GM13976 (cell line): ENCODE data around the gene TIAM1.

Source experiments
- DNase-seq: peaks from one replicate; pipeline ENCODE4 v3.0.0; 2012; ENCODE audit warnings: low spot score
- CTCF ChIP-seq: IDR thresholded peaks from 2 replicates; pipeline ENCODE4 v1.5.1; 2012; ENCODE audit warnings: borderline replicate concordance, mild to moderate bottlenecking; ENCODE audit not compliant: insufficient read depth; ENCODE audit errors: extremely low read depth, missing control alignments, control extremely low read depth
- in situ Hi-C: fragments of 300-500 bp; cut with MboI; formaldehyde crosslinking; loops from one replicate; pipeline ENCODE4 v1.12.0; 2022; ENCODE audit warnings: low sequenced_read_pairs, mixed read lengths, inconsistent platforms; ENCODE audit not compliant: unreplicated experiment

Gene TIAM1

GRCh38 chr21:31176725-31177124, 167.3 kb downstream of the TIAM1 start:
- in situ Hi-C loops = no loop called here
- no peak for DNase-seq
- no peak for TF ChIP-seq CTCF

GRCh38 chr21:31176080-31176551, 167.9 kb downstream of the TIAM1 start:
- in situ Hi-C loops = no loop called here
- no peak for TF ChIP-seq CTCF
- no peak for DNase-seq

GRCh38 chr21:31173881-31174555, 170.0 kb downstream of the TIAM1 start:
- no peak for TF ChIP-seq CTCF
- in situ Hi-C loops = no loop called here
- DNase-seq = no peak

- TF ChIP-seq CTCF = no peak
- no peak for DNase-seq
Measured at GRCh38 chr21:31172328-31172727, 171.7 kb downstream of the TIAM1 start.

GRCh38 chr21:31164713-31165694, 179.1 kb downstream of the TIAM1 start:
- TF ChIP-seq CTCF = no peak
- in situ Hi-C loops = no loop called here
- DNase-seq = no peak

More at GRCh38 chr21:31172328-31172727, 171.7 kb downstream of the TIAM1 start:
- in situ Hi-C loops = no loop called here

- in situ Hi-C loops = no loop called here
- TF ChIP-seq CTCF = no peak
- DNase-seq = no peak
Measured at GRCh38 chr21:31162827-31163226, 181.2 kb downstream of the TIAM1 start.
